ENCODE results near the gene MT1H. TPM values are rescaled to one million over a fixed set of nuclear protein-coding genes. Genes with fewer than 3 reads are reported as not detected.
"Not testable (repeated sequence)": the region's sequence is repeated elsewhere in the genome, so short reads cannot be mapped to it uniquely, and the experiment has no call there.

The MT1H gene
- total RNA-seq, 1 donor from 2014 or later, result not detected

DNA sequence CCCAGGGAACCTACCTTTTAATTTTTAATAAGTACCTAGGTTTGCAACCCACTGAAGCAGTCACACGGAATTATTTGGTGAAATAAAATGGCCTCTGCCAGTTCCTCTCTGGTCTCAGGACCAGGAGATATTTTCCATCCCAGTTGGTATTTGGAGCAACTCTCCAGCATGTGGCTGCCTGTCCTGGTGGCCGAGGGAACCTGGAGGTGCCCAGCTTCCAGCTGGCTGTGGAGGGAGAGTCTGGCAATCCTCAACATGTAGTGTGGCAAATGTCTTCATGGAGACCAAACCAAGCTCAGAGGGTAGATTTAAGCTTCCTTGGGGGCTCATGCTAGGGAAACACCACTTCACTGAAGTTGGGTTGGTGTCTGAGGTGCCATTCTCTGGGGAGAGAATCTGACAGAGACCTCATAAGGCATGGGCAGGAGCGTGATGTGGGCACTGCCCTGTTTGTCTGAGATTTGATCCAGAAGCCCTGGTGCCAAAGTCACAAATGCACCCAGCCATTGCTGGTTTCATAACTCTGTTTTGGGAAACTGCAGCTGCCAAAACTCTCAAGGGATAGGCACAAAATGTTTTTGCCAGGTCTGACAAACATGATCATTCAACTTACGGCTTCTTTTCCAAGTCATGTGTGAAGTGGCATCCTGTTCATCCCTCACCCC is 15.4 kb downstream of the MT1H start:
- no peak for DNase-seq

- no peak for DNase-seq
Observed at GRCh38 chr16:56686758-56687157, 17.1 kb downstream of the MT1H start.

- no peak for DNase-seq
Observed at GRCh38 chr16:56688762-56689161, 19.1 kb downstream of the MT1H start.

GRCh38 chr16:56689171-56689570 is 19.6 kb downstream of the MT1H start:
- DNase-seq, result no peak

DNA sequence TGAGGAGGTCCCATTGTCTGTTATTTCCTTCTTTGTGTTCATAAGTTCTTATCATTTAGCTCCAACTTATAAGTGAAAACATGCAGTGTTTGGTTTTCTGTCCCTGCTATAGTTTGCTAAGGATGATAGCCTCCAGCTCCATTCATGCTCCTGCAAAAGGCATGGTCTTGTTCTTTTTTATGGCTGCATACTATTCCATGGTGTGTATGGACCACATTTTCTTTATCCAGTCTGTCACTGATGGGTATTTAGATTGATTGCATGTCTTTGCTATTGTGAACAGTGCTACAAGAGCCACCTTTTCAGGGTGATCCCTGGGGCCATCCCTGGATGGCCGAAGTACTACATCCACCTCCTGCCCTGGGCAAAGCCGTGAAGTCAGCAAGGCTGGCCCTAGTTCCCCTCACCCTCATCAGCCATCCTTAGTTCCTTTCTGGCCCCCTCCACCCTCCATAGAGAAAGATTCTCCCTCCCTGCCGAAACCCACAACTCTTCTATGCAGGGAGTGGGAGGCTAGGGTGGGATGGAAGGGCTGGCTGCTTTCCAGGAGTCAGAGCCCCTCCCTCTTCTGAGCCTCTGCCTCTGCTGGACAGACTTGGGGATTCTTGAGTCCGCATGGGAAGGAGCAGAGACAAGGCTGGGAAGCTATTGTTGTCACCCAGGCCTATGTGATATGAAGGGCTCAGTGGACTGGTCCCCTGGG is 21.0 kb downstream of the MT1H start:
- DNase-seq, result no peak

DNA sequence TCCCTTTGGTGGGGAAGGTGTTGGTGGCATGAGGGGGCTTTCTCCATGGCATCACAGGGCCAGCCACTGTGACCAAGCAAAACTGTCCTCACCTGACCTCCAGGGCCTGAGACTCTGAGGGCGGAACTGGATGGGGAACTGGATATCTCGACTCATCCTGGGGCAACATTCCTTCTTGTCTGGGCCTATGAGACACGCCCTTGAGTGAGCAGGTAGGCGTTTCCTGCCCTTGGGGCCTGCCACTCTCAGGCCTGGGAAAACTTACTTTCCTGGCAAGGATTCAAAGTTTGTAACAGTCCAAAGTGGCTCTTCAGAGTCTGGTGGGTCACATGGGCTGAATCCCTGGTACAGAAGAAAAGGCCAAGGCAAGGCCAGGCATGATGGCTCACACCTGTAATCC is 22.3 kb downstream of the MT1H start:
- DNase-seq, result no peak

DNA sequence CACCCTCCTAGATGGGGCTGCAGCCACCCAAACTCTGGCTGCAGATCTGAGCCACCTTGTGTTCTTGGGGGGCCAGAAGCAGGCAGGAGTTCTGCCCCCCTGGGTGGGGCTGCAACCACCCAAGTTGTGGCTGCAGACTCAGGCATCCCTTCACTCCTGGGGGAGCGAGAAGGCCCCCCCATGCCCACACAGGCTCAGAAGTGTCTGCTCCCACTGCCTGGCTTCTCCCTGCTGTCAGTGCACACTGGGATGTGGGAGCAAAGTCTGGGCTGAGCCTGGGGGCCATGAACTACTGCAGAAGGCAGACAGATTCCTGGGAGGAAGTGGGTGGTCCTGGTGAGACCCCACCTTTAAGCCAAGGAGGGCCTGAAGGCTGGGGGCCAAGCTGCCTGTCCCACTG is 25.6 kb downstream of the MT1H start:
- no peak for DNase-seq

GRCh38 chr16:56697456-56698155 is 28.0 kb downstream of the MT1H start:
- no peak for DNase-seq

GRCh38 chr16:56700195-56700594 is 30.6 kb downstream of the MT1H start:
- no peak for DNase-seq

- DNase-seq, result no peak
Observed at GRCh38 chr16:56700631-56701030, 31.0 kb downstream of the MT1H start.

- DNase-seq, result no peak
Observed at GRCh38 chr16:56701534-56701933, 31.9 kb downstream of the MT1H start.

GRCh38 chr16:56702836-56703235 is 33.2 kb downstream of the MT1H start:
- no peak for DNase-seq

GRCh38 chr16:56708525-56709442 is 39.2 kb downstream of the MT1H start:
- DNase-seq, result no peak

DNA sequence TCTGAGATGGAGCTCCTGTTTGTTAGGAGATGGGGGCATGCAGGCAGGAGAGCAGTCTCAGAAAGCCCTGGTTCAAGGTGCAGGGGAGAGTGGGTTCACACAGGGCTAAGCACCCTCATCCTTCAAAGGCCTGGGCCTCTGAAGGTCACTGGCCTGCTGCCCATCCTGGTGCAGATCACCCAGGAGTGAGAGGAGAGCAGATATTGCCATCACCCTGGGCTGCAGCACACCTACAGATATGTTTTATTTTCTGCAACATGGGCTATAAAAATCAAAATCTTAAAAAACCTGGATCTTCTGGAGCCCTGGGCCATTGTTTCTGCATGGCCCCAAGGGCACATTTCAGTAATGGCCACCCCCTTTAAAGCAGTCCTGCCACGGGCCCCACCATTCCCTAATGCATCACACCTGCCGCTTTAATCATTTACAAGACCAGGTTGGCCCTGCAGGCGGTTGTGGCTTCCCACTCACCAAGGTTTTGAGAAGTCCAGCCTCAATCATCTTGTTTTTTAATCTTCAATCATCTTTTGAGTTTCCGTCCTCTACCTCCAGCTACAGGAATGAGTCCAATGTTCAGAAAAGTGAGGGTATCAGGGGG is 39.9 kb downstream of the MT1H start:
- no peak for DNase-seq

DNA sequence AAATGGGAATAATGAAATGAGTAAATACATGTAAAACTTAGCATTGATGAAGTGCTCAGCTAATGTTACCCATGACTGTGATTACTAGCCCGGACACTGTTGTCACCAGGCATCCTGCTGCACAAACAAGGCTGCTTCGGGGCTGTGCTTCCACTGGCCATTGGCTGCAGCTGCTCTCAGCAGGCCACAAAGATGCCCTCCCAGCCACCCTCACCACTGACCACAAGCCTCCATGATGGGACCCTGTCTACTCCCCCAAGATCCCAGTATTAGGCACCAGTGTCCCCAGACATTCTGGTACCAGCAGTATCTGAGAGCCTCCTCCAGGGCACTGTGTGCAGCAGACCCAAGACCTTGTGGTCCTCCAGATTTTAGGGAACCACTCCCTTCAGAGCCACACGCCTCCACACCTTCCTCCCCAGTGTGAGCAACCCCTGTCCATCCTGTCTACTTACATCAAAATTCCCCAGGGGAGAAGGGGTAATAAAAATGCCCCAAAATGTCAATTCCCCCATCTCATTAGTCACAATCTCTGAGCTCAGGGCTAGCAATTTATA is 40.6 kb downstream of the MT1H start:
- no peak for DNase-seq

DNA sequence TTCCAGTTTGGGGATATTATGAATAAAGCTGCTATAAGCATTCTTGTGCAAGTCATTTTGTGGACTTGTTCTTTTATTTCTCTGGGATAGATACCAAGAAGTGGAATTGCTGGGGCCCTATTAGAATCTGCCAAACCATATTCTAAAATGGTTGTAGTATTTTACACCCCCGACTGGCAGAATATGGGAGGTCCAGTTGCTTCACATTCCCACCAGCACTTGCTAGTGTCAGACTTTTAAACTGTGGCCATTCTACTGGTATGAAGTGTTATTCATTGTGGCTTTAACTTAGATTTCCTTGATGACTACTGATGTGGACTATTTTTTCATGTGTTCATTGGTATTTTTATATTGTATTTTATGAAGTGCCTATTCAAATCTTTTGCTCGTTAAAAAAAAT is 42.2 kb downstream of the MT1H start:
- no peak for DNase-seq

- DNase-seq, result no peak
Observed at GRCh38 chr16:56713794-56714193, 44.2 kb downstream of the MT1H start.

GRCh38 chr16:56715126-56715525 is 45.5 kb downstream of the MT1H start:
- no peak for DNase-seq

GRCh38 chr16:56716761-56717160 is 47.1 kb downstream of the MT1H start:
- peak; percentile 44 for DNase-seq

DNA sequence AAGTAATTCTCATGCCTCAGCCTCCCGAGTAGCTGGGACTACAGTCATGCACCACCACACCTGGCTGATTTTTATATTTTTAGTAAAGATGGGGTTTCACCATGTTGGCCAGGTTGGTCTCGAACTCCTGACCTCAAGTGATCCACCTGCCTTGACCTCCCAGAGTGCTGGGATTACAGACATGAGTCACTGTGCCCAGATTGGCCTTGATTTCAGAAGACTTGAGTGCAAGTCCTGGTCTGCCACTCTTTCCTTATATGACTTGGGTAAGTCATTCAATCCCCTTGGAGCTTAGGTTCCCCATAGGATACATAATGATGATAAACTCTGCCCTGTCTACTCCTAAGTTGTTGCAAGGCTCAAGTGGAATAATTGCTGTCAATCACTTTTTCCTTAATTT is 47.9 kb downstream of the MT1H start:
- DNase-seq, result not testable (repeated sequence)

Measured in skin of body (tissue), 2 donors.